ENCODE data around the gene DCAF4L1.

The DCAF4L1 gene, protein sequence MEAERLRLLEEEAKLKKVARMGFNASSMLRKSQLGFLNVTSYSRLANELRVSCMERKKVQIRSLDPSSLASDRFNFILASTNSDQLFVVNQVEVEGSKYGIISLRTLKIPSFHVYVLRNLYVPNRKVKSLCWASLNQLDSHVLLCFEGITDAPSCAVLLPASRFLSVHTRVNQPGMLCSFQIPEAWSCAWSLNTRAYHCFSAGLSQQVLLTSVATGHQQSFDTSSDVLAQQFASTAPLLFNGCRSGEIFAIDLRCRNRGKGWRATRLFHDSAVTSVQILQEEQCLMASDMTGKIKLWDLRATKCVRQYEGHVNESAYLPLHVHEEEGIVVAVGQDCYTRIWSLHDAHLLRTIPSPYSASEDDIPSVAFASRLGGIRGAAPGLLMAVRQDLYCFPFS

DNA sequence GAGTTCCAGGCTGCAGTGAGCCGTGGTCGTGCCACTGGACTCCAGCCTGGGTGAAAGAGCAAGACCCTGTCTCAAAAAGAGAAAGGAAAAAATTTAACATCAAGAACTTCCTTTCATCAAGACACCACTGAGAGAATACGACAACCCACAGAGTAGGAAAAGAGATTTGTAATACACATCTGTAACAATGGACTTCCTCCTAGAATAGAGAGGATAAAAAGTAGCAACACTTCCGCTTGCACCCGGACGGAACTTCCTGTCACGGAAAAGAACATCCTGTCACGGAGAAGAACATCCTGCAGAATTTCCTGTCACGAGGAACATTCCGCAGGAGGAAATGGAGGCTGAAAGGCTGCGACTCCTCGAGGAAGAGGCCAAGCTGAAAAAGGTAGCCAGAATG lies at the start of gene DCAF4L1:
Gene DCAF4L1, plus strand, starts transcription at position 301 of the 400 bp plus-strand sequence. Its CDS starts 37 bp downstream, at position 338.
- DNase-seq (ENCODE audit: low read depth in 2 of 2): no peak

DNA sequence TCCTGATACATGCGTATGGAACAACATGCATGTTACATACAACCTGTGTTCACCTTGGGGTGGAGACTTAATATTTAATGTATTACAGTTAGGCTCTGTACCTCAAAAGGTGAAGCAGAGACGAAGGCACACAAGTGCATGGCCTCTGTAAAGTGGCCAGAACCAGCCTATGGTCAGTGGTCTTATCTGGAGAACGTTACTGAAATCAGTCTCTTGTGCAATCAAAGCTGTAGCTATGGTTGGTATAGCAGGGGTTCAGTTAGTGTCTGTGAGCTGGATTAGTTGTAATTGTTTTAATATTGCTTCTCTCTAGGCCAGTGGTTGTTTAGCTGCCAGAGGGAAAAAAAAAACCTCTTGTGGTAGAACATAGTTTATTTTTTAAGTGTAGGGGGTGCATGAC lies 48.6 kb upstream of the DCAF4L1 start:
- no peak for DNase-seq (ENCODE audit: low read depth in 2 of 2)

DNA sequence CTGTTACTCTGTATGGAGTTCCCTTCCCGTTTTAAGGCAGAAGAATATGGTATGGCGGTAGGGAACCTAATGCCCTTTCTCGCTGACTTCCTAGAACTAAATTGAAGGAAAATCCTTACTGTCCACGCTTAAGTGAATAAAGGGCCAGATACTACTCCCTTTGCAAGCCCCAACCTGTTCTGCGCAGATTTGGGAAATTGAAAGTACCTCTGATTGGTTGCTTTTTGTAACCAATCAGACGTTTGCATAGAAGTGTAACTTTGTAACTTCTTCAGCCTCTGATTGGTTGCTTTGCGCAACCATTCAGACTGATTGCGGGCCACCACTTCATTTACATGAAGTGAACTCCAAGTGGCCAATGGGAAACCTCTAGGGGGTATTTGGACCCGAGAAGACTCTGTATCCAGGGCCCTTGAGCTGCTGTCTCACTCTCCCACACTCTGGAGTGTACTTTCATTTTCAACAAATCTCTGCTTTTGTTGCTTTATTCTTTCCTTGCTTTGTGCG lies 47.5 kb upstream of the DCAF4L1 start:
- DNase-seq (ENCODE audit: low read depth in 2 of 2): no peak

DNA sequence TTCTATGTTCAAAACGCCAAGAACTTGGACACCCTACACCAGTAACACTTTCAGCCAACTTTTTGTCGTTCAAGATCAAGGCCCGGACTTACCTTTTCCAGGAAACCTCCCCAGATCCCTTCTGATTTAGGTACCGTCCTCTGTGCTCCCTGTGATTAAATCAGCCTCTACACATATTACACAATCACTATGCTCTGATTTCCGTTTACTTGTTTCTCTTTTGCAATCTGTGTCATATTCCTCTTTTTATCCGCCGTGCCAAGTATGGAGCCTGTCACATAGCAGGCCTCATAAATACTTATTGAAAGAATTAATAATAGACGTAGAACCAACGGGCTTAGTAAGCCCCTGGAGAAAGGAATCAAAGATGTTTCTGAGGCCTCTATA lies 47.0 kb upstream of the DCAF4L1 start:
- DNase-seq (ENCODE audit: low read depth in 2 of 2): no peak

DNA sequence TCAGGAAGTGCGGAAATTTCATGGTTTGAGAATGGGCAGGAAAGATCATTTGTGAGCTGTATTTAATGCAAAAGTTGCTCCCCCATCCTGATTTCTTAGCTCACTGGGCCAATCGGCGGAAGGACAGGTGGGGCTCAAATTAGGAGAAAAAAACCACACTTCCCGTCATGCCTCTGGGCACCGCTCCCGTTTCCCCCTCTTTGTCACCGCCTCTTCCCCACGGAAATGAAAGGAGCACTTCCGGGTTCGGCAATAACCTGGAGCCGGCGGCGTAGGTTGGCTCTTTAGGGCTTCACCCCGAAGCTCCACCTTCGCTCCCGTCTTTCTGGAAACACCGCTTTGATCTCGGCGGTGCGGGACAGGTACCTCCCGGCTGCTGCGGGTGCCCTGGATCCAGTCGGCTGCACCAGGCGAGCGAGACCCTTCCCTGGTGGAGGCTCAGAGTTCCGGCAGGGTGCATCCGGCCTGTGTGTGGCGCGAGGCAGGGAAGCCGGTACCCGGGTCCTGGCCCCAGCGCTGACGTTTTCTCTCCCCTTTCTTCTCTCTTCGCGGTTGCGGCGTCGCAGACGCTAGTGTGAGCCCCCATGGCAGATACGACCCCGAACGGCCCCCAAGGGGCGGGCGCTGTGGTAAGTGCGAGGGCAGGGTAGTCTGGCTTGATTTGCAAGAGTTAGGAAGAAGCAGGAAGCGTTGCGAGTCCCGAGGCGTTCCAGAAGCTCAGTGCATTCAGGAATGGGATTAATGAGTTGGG lies 46.5 kb upstream of the DCAF4L1 start, which contains the start of gene TMEM33:
Gene TMEM33, plus strand, starts transcription at position 529 of the 751 bp plus-strand sequence. Its CDS starts 56 bp downstream, at position 585.
- peak; percentile 70 to 71 for DNase-seq (ENCODE audit: low read depth in 2 of 2)

DNA sequence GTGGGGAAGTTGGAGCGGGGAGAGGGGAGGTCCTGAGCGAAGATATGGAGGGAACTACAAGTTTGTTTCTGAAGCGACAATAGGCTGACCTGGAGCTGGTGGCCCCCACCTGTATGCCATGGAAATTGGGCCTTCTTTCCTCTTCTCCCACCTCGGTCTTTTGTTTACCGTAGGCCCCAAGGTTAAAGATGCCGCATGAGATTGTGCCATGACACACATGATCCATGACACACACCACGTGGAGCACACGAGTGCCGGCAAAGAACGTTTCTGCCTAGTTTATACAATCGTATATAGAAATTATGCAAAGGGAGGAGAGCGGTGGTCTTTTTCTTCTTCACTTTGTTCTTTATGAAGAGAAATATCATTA lies 45.9 kb upstream of the DCAF4L1 start:
- peak in 1 of 2 donors; percentile 4 for DNase-seq (ENCODE audit: low read depth in 2 of 2)

DNA sequence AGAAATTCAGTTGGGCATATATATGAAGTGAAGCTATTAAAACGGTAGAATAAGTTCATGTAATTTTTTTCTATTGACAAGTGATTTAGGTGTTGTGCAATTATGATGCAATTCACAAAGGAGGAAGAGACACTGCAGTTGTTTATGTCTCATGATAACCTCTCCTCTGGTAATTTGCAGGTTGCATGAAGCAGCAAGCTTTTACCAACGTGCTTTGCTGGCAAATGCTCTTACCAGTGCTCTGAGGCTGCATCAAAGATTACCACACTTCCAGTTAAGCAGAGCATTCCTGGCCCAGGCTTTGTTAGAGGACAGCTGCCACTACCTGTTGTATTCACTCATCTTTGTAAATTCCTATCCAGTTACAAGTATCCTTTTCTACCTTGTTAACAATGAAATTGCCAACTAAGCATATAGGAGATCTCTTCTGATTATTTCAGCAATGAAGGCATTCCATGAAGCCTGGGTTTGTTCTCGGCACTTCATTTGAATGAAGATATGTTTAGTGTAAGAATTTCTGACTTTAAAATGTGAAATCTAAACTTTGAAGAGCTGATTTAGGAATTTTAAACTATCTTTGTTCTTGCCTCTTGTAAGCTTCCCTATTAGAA lies 42.4 kb upstream of the DCAF4L1 start:
- DNase-seq (ENCODE audit: low read depth in 2 of 2): no peak

DNA sequence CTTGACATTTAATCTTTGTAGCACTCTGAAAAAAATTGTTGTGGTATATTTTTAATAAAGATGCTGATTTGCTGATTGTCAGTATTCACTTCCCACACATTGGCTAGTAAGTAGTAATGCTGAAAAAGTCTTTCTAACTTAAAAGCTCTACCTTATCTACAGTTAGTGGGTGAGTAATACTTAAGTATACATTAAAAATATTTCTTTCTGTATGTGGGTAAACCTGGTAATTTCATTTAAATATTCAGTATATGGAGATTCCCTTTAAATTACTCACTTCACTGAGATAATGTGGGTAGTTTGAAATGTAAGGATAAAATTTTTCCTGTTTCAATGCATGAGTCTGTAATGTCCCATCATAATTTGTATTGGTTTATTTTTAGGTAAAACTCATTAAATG lies 40.7 kb upstream of the DCAF4L1 start:
- DNase-seq (ENCODE audit: low read depth in 2 of 2): no peak

DNA sequence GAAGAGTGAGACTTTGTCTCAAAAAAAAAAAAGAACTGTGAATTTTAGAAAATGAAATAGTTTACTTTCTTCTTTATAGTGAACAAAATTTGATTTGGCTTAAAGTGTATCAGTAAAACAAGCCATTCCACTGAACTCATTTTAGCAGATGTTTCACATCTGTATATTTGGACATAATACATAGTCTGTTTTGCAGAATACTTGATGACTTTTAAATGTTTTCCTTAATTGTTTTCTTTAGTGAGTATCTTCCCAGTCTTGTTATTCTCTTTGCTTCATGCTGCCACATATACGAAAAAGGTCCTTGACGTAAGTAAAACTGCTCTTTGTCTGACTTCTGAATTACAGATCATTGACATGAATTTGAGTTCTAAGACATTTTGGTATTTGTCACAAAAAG lies 38.0 kb upstream of the DCAF4L1 start:
- no peak for DNase-seq (ENCODE audit: low read depth in 2 of 2)

DNA sequence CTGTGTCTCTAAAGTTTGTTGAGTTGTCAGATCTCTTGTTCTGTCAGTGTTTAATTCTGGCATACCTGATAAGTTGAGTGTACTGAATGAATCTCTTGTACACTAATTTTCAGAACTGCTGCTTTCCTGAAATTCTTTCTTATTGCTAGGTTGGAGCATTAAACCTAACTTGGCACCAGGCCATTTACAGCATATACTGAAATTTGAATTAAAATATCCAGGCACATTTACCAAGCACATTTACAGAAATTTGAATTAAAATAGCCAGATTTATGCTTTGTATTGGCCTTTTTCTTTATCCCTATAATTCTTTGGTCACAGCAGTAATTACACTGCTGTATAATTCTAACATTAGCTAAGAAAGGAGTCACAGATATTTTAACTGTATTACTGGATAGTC lies 37.5 kb upstream of the DCAF4L1 start:
- DNase-seq (ENCODE audit: low read depth in 2 of 2): no peak

DNA sequence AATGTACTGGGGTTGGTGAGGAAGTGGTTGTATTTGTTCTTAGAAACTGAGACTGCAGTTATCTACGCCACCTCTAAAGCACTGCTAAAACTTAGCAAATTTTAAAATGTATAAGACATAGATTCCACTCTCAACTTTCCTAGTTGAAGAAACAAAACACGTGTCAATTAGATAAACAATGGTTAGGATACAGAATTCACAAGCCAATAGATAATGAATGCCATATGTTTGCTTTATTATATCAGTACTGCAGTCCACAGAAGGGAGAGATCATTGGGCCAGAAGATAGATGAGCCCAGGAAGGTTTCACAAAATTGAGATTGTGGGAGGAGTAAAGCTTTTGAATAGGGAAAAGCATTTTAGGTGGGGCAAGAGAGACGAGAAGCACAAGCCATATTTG lies 32.0 kb upstream of the DCAF4L1 start:
- no peak for DNase-seq (ENCODE audit: low read depth in 2 of 2)

DNA sequence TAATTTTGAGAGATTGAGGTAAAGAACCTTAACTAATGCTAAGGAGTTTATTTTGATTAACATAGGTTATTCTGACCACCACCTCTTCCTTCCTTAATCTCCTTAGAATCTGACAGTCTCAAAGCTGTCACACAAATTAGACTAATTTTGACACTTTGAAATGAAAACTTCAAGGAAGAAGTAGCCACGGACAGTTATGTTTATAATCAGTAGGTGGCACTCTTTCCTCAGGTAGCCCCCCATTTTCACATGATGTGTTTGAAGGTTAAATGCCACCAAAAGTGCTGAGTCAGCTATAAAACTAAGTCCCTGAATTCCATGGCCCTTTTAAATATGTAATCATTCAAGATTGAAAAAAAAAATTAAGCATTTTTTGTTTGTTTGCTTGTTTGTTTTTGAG lies 23.9 kb upstream of the DCAF4L1 start:
- DNase-seq (ENCODE audit: low read depth in 2 of 2): no peak

DNA sequence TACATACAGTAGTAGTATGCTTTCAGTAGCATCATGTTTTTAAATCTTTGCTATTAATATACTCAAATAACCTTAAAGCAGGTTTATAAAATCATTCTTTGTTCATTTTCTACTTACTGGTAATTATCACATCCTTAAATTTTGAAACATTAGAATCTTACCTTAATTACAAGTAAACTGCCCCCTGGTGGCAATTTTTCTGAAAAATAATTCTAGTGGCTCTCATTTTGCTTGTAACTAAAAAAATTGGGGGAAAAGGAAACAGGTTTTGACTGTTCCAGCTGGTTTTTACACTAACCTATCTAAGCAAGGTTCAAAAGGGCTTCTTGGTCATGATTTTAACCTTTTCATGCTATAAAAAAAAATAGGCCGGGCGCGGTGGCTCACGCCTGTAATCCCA lies 18.5 kb upstream of the DCAF4L1 start:
- no peak for DNase-seq (ENCODE audit: low read depth in 2 of 2)

DNA sequence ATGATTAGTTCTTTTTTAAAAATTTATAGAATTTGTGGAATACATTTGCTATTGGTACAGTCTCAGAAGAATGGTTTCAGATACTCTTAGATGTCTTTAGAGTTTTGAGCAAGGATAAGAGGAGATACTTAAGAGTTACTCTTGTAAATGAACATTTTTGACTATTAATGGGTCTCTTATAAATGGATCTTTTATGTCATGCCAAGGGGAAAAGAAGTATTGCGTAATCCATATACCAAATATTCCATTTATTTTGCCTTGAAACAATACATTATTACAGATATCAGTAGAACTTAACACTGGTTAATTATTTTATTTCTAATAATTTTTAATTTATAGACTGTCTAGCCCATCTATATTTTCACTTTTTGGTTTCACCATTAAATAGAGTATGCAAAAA lies 17.2 kb upstream of the DCAF4L1 start:
- no peak for DNase-seq (ENCODE audit: low read depth in 2 of 2)

DNA sequence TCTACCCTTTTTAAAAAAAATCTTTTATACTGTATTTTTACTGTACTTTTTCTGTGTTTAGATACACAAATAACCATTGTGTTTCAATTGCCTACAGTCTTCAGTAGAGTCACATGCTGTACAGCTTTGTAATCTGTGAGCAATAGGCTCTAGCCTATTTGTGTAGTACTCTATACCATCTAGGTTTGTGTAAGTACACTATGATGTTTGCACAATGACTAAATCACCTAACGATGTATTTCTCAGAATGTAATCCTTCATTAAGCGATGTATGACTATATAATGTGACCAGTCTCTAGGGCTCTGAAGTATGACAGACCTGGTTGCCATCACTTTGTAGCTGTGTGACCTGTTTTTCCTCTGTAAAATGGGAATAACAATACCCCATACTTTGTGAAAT lies 14.2 kb upstream of the DCAF4L1 start:
- DNase-seq (ENCODE audit: low read depth in 2 of 2): no peak

DNA sequence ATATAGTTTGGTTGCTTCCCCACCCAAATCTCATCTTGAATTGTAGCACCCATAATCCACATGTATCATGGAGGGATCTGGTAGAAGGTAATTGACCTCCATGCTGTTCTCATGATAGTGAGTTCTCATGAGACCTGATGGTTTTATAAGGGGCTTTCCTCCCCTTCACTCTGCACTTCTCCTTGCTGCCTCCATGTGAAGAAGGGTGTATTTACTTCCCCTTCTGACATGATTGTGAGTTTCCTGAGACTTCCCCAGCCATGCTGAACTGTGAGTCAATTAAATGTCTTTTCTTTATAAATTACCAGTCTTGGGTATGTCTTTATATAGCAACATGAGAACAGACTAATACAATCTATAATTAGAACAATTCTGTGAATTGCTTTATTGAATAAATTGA lies 11.9 kb upstream of the DCAF4L1 start:
- no peak for DNase-seq (ENCODE audit: low read depth in 2 of 2)

DNA sequence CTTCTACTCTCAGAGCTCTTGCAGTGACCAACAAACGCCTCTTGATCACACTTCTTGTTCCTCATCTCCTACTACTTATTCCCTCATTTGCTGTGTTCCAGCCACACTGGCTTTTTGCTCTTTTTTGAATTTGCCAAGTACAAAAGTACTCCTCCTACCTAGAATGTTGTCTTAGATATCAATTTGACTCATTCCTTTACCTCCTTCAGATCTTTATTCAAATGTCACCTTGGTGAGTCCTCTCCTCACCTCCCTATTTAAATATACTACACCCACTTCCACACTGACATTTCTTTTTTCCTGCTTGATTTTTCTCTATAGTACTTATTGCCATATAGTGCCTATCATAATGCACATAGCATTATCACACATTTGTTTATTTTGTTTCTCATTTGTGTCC lies 6.2 kb upstream of the DCAF4L1 start:
- no peak for DNase-seq (ENCODE audit: low read depth in 2 of 2)

DNA sequence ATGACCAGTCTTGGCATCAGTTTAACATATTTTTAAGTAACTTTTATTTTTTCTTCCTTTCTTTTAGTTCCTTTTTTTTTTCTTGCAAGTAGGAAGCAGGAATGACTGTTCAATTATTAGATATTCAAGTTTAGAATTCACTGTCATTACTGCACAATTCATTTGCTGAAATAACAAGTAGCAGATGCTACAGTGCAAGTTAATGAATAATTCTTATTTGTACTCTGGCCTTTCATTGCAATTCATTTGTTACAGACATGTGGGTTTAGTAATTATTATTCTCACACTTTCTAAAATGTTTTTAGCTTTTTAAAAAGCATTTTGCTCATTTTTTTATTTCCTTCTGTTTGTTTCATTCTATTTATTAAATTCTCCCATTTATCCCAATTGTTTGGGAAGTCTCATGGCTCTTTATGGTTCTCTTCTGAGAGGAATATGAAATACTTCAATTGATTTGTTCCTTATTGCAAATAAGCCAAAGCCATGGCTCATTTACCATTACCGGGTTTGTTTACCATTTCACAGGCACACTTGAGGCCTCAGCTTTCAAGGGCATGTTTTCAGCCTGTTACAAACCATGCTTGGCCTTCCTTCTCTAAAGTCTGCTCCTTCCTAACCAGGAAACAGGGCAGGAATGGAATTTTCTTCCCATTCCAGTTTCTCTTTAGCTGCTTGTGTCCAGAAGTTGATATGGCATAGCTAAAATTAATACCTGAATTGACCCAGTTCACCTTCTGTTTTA lies 4.6 kb upstream of the DCAF4L1 start:
- no peak for DNase-seq (ENCODE audit: low read depth in 2 of 2)

DNA sequence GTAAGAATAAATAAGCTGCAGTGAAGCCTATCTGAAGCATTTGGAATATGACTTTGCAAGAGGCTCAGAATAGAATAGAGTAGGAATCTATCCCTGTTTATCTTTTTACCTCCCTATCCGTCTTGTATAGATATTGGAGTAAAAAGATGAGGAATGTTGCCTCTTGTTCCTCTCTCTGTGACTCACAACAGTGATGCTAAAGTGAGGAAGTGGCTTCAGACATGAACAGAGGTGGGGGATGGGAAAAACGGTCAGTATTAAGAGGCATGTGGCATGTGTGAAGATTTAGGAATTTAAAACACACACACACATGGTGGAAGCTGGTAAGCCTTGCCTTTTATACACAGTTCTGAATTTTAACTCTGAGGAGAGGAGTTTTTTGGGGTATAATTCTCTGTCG lies 3.8 kb upstream of the DCAF4L1 start:
- DNase-seq (ENCODE audit: low read depth in 2 of 2): no peak

DNA sequence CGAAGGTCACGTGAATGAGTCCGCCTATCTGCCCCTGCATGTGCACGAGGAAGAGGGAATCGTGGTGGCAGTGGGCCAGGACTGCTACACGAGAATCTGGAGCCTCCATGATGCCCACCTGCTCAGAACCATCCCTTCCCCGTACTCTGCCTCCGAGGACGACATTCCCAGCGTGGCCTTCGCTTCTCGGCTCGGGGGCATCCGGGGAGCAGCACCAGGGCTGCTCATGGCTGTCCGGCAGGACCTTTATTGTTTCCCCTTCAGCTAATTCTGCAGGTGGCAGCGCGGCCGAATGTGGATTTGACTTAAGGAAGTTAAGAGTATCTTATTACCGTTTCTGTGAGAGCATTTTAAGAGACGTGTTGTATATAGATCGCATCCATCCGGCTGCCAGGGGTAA lies 1.2 kb downstream of the DCAF4L1 start:
- DNase-seq (ENCODE audit: low read depth in 2 of 2): no peak

DNA sequence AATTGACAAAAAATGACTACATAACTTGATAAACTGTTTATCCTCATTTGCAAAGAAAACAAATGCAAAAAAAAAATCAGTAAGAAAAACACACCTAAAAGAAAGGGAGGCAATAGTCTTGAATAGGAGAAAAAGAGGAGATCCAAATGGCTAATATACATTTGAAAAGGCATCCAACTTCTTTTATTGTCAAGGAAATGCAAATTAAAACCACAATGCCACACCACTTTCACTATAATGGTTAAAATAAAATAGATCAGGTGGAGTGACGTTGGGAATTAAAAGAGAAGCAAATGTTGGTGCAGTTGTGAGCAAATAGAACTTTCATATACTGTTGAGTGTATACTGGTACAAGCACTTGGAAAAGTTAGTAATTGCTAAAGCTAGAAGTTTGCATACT lies 3.6 kb downstream of the DCAF4L1 start:
- no peak for DNase-seq (ENCODE audit: low read depth in 2 of 2)

DNA sequence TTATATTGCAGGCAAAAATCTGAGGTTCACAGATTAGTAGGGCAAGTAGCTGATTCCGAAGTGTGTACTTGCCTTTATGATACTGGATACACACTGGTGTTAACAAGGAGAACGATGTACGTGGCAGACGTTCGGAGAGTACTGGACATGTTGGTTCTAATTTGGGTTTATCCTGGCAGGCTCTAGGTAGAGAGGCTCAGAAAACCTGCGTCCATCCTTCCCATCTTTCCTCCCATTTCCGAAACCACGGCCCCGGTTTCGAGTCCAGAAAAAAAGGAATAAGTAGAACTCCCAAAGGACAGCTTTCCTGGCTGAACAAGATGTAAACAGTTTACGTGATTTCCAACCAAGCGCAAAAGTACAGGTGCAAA lies 8.4 kb downstream of the DCAF4L1 start:
- DNase-seq (ENCODE audit: low read depth in 2 of 2): no peak
